NT2/D1 (cell line): ENCODE results near the gene KIF16B.

Source experiments
- SUZ12 ChIP-seq: IDR thresholded peaks from 2 replicates; pipeline ENCODE4 v1.6.1; 2011; ENCODE audit not compliant: insufficient read length, insufficient read depth; ENCODE audit errors: extremely low read depth
- YY1 ChIP-seq: IDR thresholded peaks from 2 replicates; pipeline ENCODE4 v1.6.1; 2011; ENCODE audit not compliant: insufficient read length, insufficient read depth
- ZNF274 ChIP-seq: IDR thresholded peaks from 2 replicates; pipeline ENCODE4 v1.6.1; 2011; ENCODE audit warnings: mild to moderate bottlenecking, low read depth, low read length

DNA sequence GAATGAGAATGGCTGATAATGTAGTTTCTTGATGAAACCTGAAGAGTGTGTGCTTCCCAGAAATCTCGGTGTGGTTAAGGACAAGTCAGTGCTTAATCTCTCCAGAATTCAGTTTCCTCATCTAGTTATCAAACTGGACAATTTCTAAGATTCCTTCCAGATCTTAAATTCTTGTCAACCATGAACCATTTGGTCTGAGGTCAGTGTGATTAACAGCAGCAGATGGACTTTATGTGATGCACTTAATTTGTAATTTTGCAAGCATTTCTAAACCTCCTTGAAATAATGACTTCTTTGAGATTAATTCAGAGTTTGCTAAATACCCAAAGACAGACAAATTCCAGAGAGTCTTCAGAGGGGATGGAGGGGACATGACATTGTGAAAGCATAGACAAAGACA, 160.3 kb downstream of the KIF16B start:
- TF ChIP-seq SUZ12 (no peak), YY1 (no peak), ZNF274 (no peak)
